NCI-H128 (cell line): ENCODE results near the gene MLANA.

ENCODE experiments used
- DNase-seq: peaks from one replicate; lab custom pipeline; 2025; ENCODE audit not compliant: unreplicated experiment; lab: John Stamatoyannopoulos, UW

Gene MLANA

GRCh38 chr9:5890641-5891040 lies at the start of gene MLANA:
Gene MLANA, plus strand, starts transcription at chr9:5890889. Its CDS starts 1,586 bp downstream, at chr9:5892475.
- DNase-seq, result no peak

GRCh38 chr9:5841771-5842573 lies 48.7 kb upstream of the MLANA start:
- DNase-seq, result no peak

GRCh38 chr9:5842929-5843793 lies 47.5 kb upstream of the MLANA start:
- DNase-seq, result no peak

GRCh38 chr9:5843794-5844471 lies 46.8 kb upstream of the MLANA start:
- peak; percentile 3 for DNase-seq

GRCh38 chr9:5845157-5845531 lies 45.5 kb upstream of the MLANA start:
- no peak for DNase-seq

GRCh38 chr9:5846096-5846495 lies 44.6 kb upstream of the MLANA start:
- no peak for DNase-seq

- no peak for DNase-seq
These were observed 44.2 kb upstream of the MLANA start for GRCh38 chr9:5846501-5846921.

- no peak for DNase-seq
These were observed 42.3 kb upstream of the MLANA start for GRCh38 chr9:5848372-5848882.

- DNase-seq, result no peak
These were observed 40.0 kb upstream of the MLANA start for GRCh38 chr9:5850724-5851122.

- DNase-seq, result no peak
These were observed 39.2 kb upstream of the MLANA start for GRCh38 chr9:5851445-5851844.

GRCh38 chr9:5852987-5853386 lies 37.7 kb upstream of the MLANA start:
- no peak for DNase-seq

GRCh38 chr9:5853617-5854016 lies 37.1 kb upstream of the MLANA start:
- no peak for DNase-seq

- no peak for DNase-seq
These were observed 36.5 kb upstream of the MLANA start for GRCh38 chr9:5854063-5854790.

GRCh38 chr9:5857928-5858327 lies 32.8 kb upstream of the MLANA start:
- DNase-seq, result no peak

- DNase-seq, result no peak
These were observed 31.9 kb upstream of the MLANA start for GRCh38 chr9:5858833-5859232.

- no peak for DNase-seq
These were observed 27.5 kb upstream of the MLANA start for GRCh38 chr9:5863092-5863746.

GRCh38 chr9:5864446-5864845 lies 26.2 kb upstream of the MLANA start:
- no peak for DNase-seq

- DNase-seq, result no peak
These were observed 24.4 kb upstream of the MLANA start for GRCh38 chr9:5866272-5866671.

GRCh38 chr9:5866685-5867084 lies 24.0 kb upstream of the MLANA start:
- no peak for DNase-seq

GRCh38 chr9:5868235-5868634 lies 22.5 kb upstream of the MLANA start:
- no peak for DNase-seq
